GM23248 (cell line): ENCODE measurements around the gene PCGF5. TPM values are rescaled to one million over a fixed set of nuclear protein-coding genes. Genes with fewer than 3 reads are reported as not detected.

ENCODE experiments used
- DNase-seq: peaks from one replicate; pipeline ENCODE4 v3.0.0-alpha.2; 2015
- H2AFZ ChIP-seq: fragments of 200-600 bp; sonication (generic); 2 replicates; pipeline ENCODE4 v1.6.1; 2016; ENCODE audit warnings: antibody characterized with exemption
- H3F3A ChIP-seq: fragments of 200-600 bp; sonication (generic); 2 replicates; pipeline ENCODE4 v1.6.1; 2016; ENCODE audit warnings: mild to moderate bottlenecking, antibody characterized with exemption, mixed run types; ENCODE audit not compliant: insufficient read depth
- H3K27ac ChIP-seq: fragments of 200-600 bp; sonication (generic); 2 replicates; pipeline ENCODE4 v1.5.1; 2016; ENCODE audit warnings: mild to moderate bottlenecking
- H3K27me3 ChIP-seq: fragments of 200-600 bp; sonication (generic); replicated peaks from 2 replicates; pipeline ENCODE4 v1.6.1; 2016; ENCODE audit warnings: mild to moderate bottlenecking; ENCODE audit not compliant: insufficient read depth
- H3K36me3 ChIP-seq: fragments of 200-600 bp; sonication (generic); 2 replicates; pipeline ENCODE4 v1.6.1; 2016; ENCODE audit warnings: low read depth, mild to moderate bottlenecking
- H3K4me1 ChIP-seq: fragments of 200-600 bp; sonication (generic); 2 replicates; pipeline ENCODE4 v1.6.1; 2016; ENCODE audit warnings: mild to moderate bottlenecking; ENCODE audit not compliant: insufficient read depth
- H3K4me2 ChIP-seq: fragments of 200-600 bp; sonication (generic); one replicate; pipeline ENCODE4 v1.6.1; 2016; ENCODE audit warnings: mild to moderate bottlenecking; ENCODE audit not compliant: unreplicated experiment
- H3K4me3 ChIP-seq: fragments of 200-600 bp; sonication (generic); 2 replicates; pipeline ENCODE4 v1.5.1; 2016; ENCODE audit warnings: mild to moderate bottlenecking
- H3K79me2 ChIP-seq: fragments of 200-600 bp; sonication (generic); 2 replicates; pipeline ENCODE4 v1.6.1; 2016; ENCODE audit warnings: mild to moderate bottlenecking; ENCODE audit not compliant: insufficient read depth
- H3K9ac ChIP-seq: fragments of 200-600 bp; sonication (generic); 2 replicates; pipeline ENCODE4 v1.6.1; 2016; ENCODE audit warnings: mild to moderate bottlenecking
- H3K9me2 ChIP-seq: fragments of 200-600 bp; sonication (generic); 2 replicates; pipeline ENCODE4 v1.6.1; 2016; ENCODE audit warnings: mixed run types, mild to moderate bottlenecking, moderate library complexity; ENCODE audit not compliant: insufficient read depth
- H3K9me3 ChIP-seq: fragments of 200-600 bp; sonication (generic); one replicate; pipeline ENCODE4 v1.6.1; 2017; ENCODE audit warnings: low read depth
- H4K20me1 ChIP-seq: fragments of 200-600 bp; sonication (generic); 2 replicates; pipeline ENCODE4 v1.6.0; 2016; ENCODE audit not compliant: insufficient read depth
- EZH2 ChIP-seq: fragments of 200-600 bp; sonication (generic); IDR thresholded peaks from 2 replicates; pipeline ENCODE4 v1.6.1; 2018; ENCODE audit warnings: antibody characterized with exemption, mild to moderate bottlenecking; ENCODE audit not compliant: insufficient read depth, poor library complexity, severe bottlenecking
- EZH2phosphoT487 ChIP-seq: fragments of 200-600 bp; sonication (generic); IDR thresholded peaks from 2 replicates; pipeline ENCODE4 v1.6.1; 2018; ENCODE audit warnings: antibody characterized with exemption, moderate library complexity, mild to moderate bottlenecking, low read depth; ENCODE audit not compliant: insufficient read depth
- WGBS, 2 experiments: methylation state at CpG; one replicate each; pipeline ENCODE4 v1.1.6; 2015 to 2017; ENCODE audit warnings: low lambda C conversion rate in 2 of 2, low coverage in 1 of 2; ENCODE audit errors: missing lambda C conversion rate in 2 of 2; 5-methylcytosine and 5-hydroxymethylcytosine counted together
- in situ Hi-C: fragments of 300-500 bp; cut with MboI; formaldehyde crosslinking; loops from 2 replicates; pipeline ENCODE4 v1.15.0; 2020
- polyA plus RNA-seq: library from polyadenylated mRNA; unstranded; fragments of >200 nt; fragmentation: Nextera tagmentation; extraction: Ambion mirVana; gene quantifications from 2 replicates; pipeline ENCODE4 v1.2.1, GENCODE V29; 2016
- total RNA-seq: library from RNA; depleted of rRNA; stranded (reverse); fragments of >200 nt; shearing (Covaris generic); gene quantifications from 2 replicates; pipeline ENCODE4 v1.2.3, GENCODE V29; 2014

Gene PCGF5
- total and polyA plus RNA-seq, 2 experiments from 2014 or later = 23.5 to 33.9 TPM

DNA sequence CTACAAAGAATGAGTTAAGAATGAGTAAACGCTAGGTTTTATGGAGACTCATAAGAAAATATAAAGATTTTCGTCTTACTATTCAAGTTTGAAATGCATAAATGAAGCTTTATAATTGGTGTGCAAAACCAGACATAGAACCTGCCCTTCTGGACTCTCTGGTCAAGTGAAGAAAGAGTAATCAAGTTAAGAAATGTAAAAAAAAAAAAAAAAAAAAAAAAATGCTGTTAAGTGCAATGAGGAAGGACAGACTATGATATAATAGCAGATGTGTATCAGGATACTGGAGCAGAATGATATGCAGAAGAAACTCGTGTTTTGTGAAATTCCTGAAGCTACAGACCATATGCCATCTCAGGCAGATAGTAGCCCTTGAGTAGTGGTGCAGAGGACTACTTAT lies 5.6 kb downstream of the PCGF5 start:
- peaks cover 49% of the 10 kb centered on the region for H3K79me2 ChIP-seq
- H3K4me3 ChIP-seq = no peak overlapping the region
- no peaks in the 10 kb centered on the region for H3K9me2 ChIP-seq
- peaks cover 10% of the 10 kb centered on the region; the same call in 1 of the 2 replicates for H4K20me1 ChIP-seq
- no peaks in the 10 kb centered on the region for H3K9me3 ChIP-seq
- H3K4me2 ChIP-seq = no peak overlapping the region
- H3K9ac ChIP-seq = no peak overlapping the region
- no peaks in the 10 kb centered on the region for H3F3A ChIP-seq
- 79 to 82% methylated on average over 3 of the region's 3 CpGs for WGBS, 2 experiments
- H3K4me1 ChIP-seq = peaks cover 18% of the 10 kb centered on the region; the same call in 1 of the 2 replicates
- no peaks in the 10 kb centered on the region for H3K36me3 ChIP-seq
- no peaks in the 10 kb centered on the region for H3K27me3 ChIP-seq
- DNase-seq = no peak
- in situ Hi-C loops = no loop called here
- no peak overlapping the region for H2AFZ ChIP-seq
- TF ChIP-seq EZH2 (no peak), EZH2phosphoT487 (no peak)
- H3K27ac ChIP-seq = no peak overlapping the region

DNA sequence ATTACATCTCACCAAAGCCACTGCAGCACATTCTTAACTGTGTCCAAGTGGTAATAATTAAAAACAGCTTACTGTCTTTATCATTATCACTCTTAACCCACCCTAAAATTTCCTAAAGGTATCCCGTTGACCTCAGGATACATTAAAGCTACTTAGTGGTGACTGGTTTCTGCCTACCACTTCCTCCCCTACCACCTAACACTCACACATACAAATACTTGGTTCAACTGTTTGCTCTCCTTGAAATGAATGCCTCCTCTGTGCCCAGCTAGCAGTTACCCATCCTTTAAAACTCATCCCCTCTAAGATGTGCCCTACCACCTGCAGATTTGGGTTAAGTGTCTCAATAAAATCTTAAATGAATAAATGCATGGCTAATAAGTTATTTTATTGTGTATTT lies 7.1 kb downstream of the PCGF5 start:
- 8 to 20% methylated on average over 1 of the region's 1 CpG for WGBS, 2 experiments
- Histone ChIP-seq H3K4me1 (0 out of 2 replicates have a peak, but pooled peaks cover 9% of the 10 kb centered on the region), H4K20me1 (no peaks in the 10 kb centered on the region), H3K4me2 (no peak overlapping the region), H3K9ac (no peak overlapping the region), H3K4me3 (no peak overlapping the region), H3F3A (no peaks in the 10 kb centered on the region), H3K9me3 (no peaks in the 10 kb centered on the region), H3K9me2 (no peaks in the 10 kb centered on the region), H3K27me3 (no peaks in the 10 kb centered on the region), H3K27ac (no peak overlapping the region), H2AFZ (no peak overlapping the region), H3K79me2 (peaks cover 47% of the 10 kb centered on the region), H3K36me3 (no peaks in the 10 kb centered on the region)
- TF ChIP-seq EZH2 = no peak
- no peak for TF ChIP-seq EZH2phosphoT487
- DNase-seq = no peak
- in situ Hi-C loops = no loop called here

DNA sequence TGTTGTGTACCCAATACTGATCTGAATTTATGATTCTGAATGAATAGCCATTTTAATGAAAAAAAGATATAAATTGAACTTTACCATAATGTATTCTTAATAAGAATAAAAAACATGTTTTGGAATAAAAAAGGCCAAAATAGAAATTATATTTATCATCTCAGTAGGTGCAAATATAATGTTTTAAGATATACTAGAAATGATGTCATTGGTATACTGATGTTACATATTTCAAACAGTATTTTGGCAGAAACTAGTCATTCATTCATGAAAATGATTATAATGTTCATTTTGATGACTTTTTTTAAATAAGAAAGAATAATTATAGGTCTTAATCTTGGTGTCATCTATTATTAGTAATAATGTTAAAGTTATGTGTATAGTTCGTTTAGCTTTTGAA lies 9.2 kb downstream of the PCGF5 start:
- TF ChIP-seq EZH2 = no peak
- H3K27me3 ChIP-seq = no peaks in the 10 kb centered on the region
- no peaks in the 10 kb centered on the region for H3F3A ChIP-seq
- peaks cover 33% of the 10 kb centered on the region for H3K79me2 ChIP-seq
- H3K4me1 ChIP-seq = no peaks in the 10 kb centered on the region
- 40 to 47% methylated on average over 1 of the region's 1 CpG for WGBS, 2 experiments
- no peaks in the 10 kb centered on the region for H3K9me2 ChIP-seq
- H3K27ac ChIP-seq = no peak overlapping the region
- H3K4me3 ChIP-seq = no peak overlapping the region
- no peak overlapping the region for H3K4me2 ChIP-seq
- in situ Hi-C loops = no loop called here
- no peak overlapping the region for H3K9ac ChIP-seq
- H4K20me1 ChIP-seq = no peaks in the 10 kb centered on the region
- H2AFZ ChIP-seq = no peak overlapping the region
- H3K36me3 ChIP-seq = no peaks in the 10 kb centered on the region
- no peaks in the 10 kb centered on the region for H3K9me3 ChIP-seq
- DNase-seq = no peak

DNA sequence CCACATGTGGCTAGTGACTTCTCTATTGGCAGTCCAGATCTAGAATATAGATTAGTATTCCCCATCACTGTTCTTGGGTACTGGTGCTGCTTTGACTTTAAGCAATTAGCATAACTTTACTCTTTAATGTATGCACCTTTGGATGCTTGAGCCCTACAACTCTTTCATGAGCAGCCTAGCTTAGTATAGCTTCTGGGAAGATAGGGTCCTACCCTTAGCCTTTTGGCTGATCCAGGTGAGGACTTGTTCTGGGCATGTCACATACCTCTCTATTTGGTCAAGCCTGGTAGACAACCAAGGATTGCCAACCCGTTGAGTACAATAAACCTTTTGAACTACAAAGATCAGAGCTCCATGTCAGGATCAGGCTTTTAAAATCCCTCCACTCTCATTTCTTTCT lies 17.7 kb downstream of the PCGF5 start:
- no peaks in the 10 kb centered on the region for H4K20me1 ChIP-seq
- WGBS, 2 experiments = 93 to 100% methylated on average over 1 of the region's 1 CpG
- H3K4me1 ChIP-seq = no peaks in the 10 kb centered on the region
- H2AFZ ChIP-seq = no peak overlapping the region
- H3K27ac ChIP-seq = no peak overlapping the region
- no peak for TF ChIP-seq EZH2
- TF ChIP-seq EZH2phosphoT487 = no peak
- no peaks in the 10 kb centered on the region; the same call in 1 of the 2 replicates for H3K79me2 ChIP-seq
- no peak overlapping the region for H3K9ac ChIP-seq
- H3K4me3 ChIP-seq = no peak overlapping the region
- H3K4me2 ChIP-seq = no peak overlapping the region
- no peaks in the 10 kb centered on the region for H3K9me2 ChIP-seq
- H3K27me3 ChIP-seq = no peaks in the 10 kb centered on the region
- in situ Hi-C loops = no loop called here
- no peak for DNase-seq
- H3K36me3 ChIP-seq = no peaks in the 10 kb centered on the region
- no peaks in the 10 kb centered on the region for H3K9me3 ChIP-seq
- H3F3A ChIP-seq = no peaks in the 10 kb centered on the region

DNA sequence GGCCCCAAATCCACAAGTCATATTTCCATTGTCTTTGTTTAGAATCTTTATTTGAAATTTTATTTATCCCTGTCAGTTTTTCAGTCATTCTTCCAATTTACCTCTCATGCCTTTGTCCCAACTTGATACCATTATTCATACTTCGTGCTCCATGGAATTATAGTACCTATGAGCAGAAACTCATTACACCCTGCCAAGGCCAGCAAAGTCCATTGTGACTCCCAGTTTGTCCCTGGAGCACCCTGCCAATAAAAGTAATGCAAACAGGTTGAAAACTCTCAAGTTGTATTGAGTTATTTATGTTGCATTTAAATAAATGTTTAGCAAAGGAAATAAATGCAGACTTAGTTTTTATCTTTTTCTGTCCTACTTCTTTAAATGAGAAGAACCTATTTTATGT lies 19.3 kb downstream of the PCGF5 start:
- Histone ChIP-seq H3K9ac (no peak overlapping the region), H3K27me3 (no peaks in the 10 kb centered on the region), H3K4me2 (no peak overlapping the region), H2AFZ (no peak overlapping the region), H3K79me2 (no peaks in the 10 kb centered on the region; the same call in 1 of the 2 replicates), H3K9me3 (no peaks in the 10 kb centered on the region), H3K9me2 (no peaks in the 10 kb centered on the region), H3K4me1 (no peaks in the 10 kb centered on the region), H4K20me1 (no peaks in the 10 kb centered on the region), H3K4me3 (no peak overlapping the region), H3K36me3 (no peaks in the 10 kb centered on the region), H3K27ac (no peak overlapping the region), H3F3A (no peaks in the 10 kb centered on the region)
- 56 to 62% methylated on average over 1 of the region's 1 CpG for WGBS, 2 experiments
- DNase-seq = no peak
- TF ChIP-seq EZH2 (no peak), EZH2phosphoT487 (no peak)
- in situ Hi-C loops = loop anchor here (10.0 kb wide), 1 partner anchor 335 kb away; no protein-coding TSS in a partner anchor
